HAP-1 (cell line): ENCODE measurements around the gene MRPS23.

ENCODE experiments used
- DNase-seq, 2 experiments: peaks; one replicate each; pipeline ENCODE4 v3.0.0-alpha.2; 2016 to 2020; ENCODE audit warnings: low spot score in 2 of 2
- H3K27me3 ChIP-seq: fragments of 250-450 bp; sonication (Bioruptor Pico); 2 replicates; pipeline ENCODE4 v1.5.1; 2020; ENCODE audit warnings: low read depth, mild to moderate bottlenecking, moderate library complexity
- H3K36me3 ChIP-seq: fragments of 250-450 bp; sonication (Bioruptor Pico); replicated peaks from 2 replicates; pipeline ENCODE4 v1.5.1; 2020; ENCODE audit warnings: mild to moderate bottlenecking
- H3K4me1 ChIP-seq: fragments of 250-450 bp; sonication (Bioruptor Pico); 2 replicates; pipeline ENCODE4 v1.5.1; 2020; ENCODE audit warnings: mild to moderate bottlenecking
- H3K4me3 ChIP-seq: fragments of 250-450 bp; sonication (Bioruptor Pico); 2 replicates; pipeline ENCODE4 v1.5.1; 2020; ENCODE audit warnings: mild to moderate bottlenecking, moderate library complexity
- H3K9me3 ChIP-seq: fragments of 250-450 bp; sonication (Bioruptor Pico); 2 replicates; pipeline ENCODE4 v1.5.1; 2020; ENCODE audit warnings: mild to moderate bottlenecking, moderate library complexity
- in situ Hi-C: fragments of 300-500 bp; cut with MboI; formaldehyde crosslinking; loops from 3 replicates; pipeline ENCODE4 v1.14.3; 2020; ENCODE audit warnings: low sequenced_read_pairs, inconsistent platforms, mixed read lengths

Gene MRPS23

GRCh38 chr17:57888311-57889216, 38.7 kb upstream of the MRPS23 start:
- no peaks in the 10 kb centered on the region for H3K27me3 ChIP-seq
- H3K4me3 ChIP-seq, result no peak overlapping the region
- no peak for DNase-seq
- H3K9me3 ChIP-seq, result no peaks in the 10 kb centered on the region
- in situ Hi-C loops, result no loop called here
- peaks cover 12% of the 10 kb centered on the region for H3K4me1 ChIP-seq
- H3K36me3 ChIP-seq, result peaks cover 3% of the 10 kb centered on the region; the same call in 1 of the 2 replicates

GRCh38 chr17:57887161-57887560, 37.3 kb upstream of the MRPS23 start:
- in situ Hi-C loops, result no loop called here
- Histone ChIP-seq H3K27me3 (no peaks in the 10 kb centered on the region), H3K4me1 (no peaks in the 10 kb centered on the region; the same call in 1 of the 2 replicates), H3K4me3 (no peak overlapping the region), H3K36me3 (peaks cover 3% of the 10 kb centered on the region; the same call in 1 of the 2 replicates), H3K9me3 (no peaks in the 10 kb centered on the region)
- DNase-seq, result no peak

DNA sequence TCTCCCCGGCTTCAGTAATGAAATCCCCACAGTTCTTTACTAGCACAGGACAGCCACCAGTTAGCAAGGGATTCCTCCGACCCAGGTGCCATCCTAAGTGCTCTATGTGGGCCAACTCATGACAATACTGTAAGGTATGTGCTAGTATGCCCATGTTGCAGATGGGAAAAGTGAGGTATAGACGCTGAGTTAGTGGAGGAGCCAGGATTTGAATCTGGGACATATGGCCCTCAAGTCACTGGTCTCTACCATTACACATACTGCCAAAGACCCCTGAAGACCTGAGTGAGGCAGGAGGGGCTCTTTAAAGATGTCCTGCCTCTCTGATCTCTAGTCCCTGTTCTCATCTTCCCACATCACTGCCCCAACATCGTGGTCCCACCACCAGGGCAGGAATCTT, 36.2 kb upstream of the MRPS23 start:
- in situ Hi-C loops, result no loop called here
- no peaks in the 10 kb centered on the region for H3K9me3 ChIP-seq

GRCh38 chr17:57885148-57885915, 35.5 kb upstream of the MRPS23 start:
- no peaks in the 10 kb centered on the region for H3K9me3 ChIP-seq
- no peak overlapping the region for H3K4me3 ChIP-seq
- no peaks in the 10 kb centered on the region; the same call in 1 of the 2 replicates for H3K4me1 ChIP-seq
- H3K36me3 ChIP-seq, result peaks cover 3% of the 10 kb centered on the region; the same call in 1 of the 2 replicates
- in situ Hi-C loops, result no loop called here
- no peaks in the 10 kb centered on the region for H3K27me3 ChIP-seq
- DNase-seq, result no peak

More for the DNA sequence above, 36.2 kb upstream of the MRPS23 start:
- Histone ChIP-seq H3K27me3 (no peaks in the 10 kb centered on the region), H3K36me3 (peaks cover 3% of the 10 kb centered on the region; the same call in 1 of the 2 replicates), H3K4me1 (no peaks in the 10 kb centered on the region; the same call in 1 of the 2 replicates), H3K4me3 (no peak overlapping the region)
- no peak for DNase-seq

DNA sequence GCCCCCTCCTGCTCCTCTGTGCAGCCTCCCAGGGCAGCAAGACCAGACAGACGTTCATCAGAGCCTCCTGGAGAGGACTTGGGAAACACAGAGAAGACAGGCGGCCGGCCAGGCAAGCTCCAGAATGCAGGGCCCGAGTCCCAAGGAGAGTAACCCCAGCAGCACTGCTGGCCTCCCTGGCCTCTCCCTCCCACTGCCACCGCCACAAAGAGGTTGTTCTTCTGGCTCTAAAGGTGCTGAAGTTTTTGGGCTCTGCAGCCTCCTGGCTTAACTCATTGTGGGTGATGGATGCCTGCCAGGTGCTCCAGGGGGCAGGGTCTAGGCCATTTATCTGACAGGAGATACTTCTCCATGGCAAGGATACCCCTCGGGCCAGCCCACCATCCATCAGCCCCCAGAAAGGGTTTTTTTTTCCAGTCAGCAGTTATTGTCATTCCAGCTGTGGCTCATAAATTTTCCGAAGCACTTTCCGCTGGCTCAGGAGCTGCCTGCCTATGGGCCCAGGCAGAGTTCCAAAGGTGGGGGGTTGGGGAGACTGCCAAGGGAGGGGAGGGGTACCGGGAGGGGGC, 32.0 kb upstream of the MRPS23 start:
- peaks cover 3% of the 10 kb centered on the region; the same call in 1 of the 2 replicates for H3K36me3 ChIP-seq
- no peaks in the 10 kb centered on the region for H3K4me1 ChIP-seq
- no peak overlapping the region for H3K4me3 ChIP-seq
- in situ Hi-C loops, result no loop called here
- no peaks in the 10 kb centered on the region for H3K27me3 ChIP-seq
- no peak for DNase-seq
- H3K9me3 ChIP-seq, result no peaks in the 10 kb centered on the region

- H3K27me3 ChIP-seq, result no peaks in the 10 kb centered on the region
- H3K4me3 ChIP-seq, result no peak overlapping the region
- peaks cover 3% of the 10 kb centered on the region; the same call in 1 of the 2 replicates for H3K36me3 ChIP-seq
- H3K4me1 ChIP-seq, result no peaks in the 10 kb centered on the region
- no peaks in the 10 kb centered on the region for H3K9me3 ChIP-seq
- no peak for DNase-seq
- in situ Hi-C loops, result no loop called here
Measured at GRCh38 chr17:57881143-57881542, 31.3 kb upstream of the MRPS23 start.

GRCh38 chr17:57880086-57880456, 30.2 kb upstream of the MRPS23 start:
- no peak overlapping the region for H3K4me3 ChIP-seq
- no peaks in the 10 kb centered on the region for H3K9me3 ChIP-seq
- H3K4me1 ChIP-seq, result peaks cover 9% of the 10 kb centered on the region
- H3K36me3 ChIP-seq, result peaks cover 3% of the 10 kb centered on the region
- no peak for DNase-seq
- in situ Hi-C loops, result no loop called here
- H3K27me3 ChIP-seq, result no peaks in the 10 kb centered on the region

DNA sequence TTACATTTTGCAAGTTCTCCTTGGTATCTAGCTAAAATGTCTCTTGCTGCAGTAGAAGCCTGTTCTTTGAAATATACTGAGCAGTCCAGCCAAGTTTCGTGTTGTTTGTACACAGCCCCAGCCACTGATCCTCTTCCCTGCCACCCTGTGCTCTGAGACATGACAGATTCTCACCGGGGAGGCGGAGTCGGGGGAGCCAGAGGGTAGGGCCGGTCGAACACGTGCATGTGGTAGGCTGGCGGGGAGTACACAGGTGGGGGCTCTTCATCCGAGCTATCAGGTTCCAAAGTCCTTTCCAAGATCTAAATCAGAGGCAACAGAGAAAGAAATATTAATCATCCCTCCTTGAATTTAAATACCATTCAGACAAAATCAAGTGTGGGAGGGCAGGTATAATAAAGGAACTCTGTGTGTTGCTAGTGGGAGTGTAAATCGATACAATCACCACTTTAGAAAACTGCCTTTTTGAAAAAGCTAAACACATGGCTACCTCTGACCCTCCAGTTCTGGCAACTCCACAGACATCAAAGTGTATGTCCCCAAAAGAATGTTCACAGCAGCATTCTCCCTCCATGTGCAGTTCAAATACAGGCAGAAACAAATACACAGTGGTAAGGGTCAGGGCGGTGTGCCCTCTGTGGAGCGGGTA, 29.7 kb upstream of the MRPS23 start:
- Histone ChIP-seq H3K9me3 (no peaks in the 10 kb centered on the region), H3K4me3 (no peak overlapping the region), H3K27me3 (no peaks in the 10 kb centered on the region), H3K4me1 (peaks cover 11% of the 10 kb centered on the region), H3K36me3 (peaks cover under 1% of the 10 kb centered on the region)
- in situ Hi-C loops, result no loop called here
- DNase-seq, result no peak

DNA sequence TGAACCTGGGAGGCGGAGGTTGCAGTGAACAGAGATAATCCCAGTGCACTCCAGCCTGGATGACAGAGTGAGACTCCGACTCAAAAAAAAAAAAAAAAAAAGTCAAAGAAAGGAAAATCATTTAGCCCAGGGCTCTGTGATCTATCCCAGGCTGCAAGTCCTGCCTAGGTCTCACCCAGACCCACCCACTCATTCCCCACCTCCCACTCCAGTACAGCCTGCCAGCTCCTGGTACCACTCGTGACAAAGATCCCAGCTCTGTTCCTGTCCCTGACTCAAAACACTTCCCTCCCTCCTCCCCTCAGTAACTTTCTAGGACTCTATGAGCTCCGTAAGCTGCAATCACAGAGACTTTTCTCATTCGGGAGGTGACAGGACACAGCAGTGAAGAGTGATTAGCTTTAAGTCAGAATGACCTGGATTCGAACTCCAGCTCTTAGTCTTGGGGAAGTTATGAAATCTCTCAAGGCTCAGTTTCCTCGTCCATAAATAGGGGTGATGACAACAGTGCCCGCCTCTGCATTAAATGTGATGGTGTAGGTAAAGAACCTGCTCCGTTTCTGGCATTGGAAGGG, 28.0 kb upstream of the MRPS23 start:
- no peak for DNase-seq
- H3K9me3 ChIP-seq, result no peaks in the 10 kb centered on the region
- peaks cover 11% of the 10 kb centered on the region for H3K4me1 ChIP-seq
- no peak overlapping the region for H3K4me3 ChIP-seq
- H3K36me3 ChIP-seq, result no peaks in the 10 kb centered on the region; the same call in none of the 2 replicates
- in situ Hi-C loops, result no loop called here
- no peaks in the 10 kb centered on the region for H3K27me3 ChIP-seq

GRCh38 chr17:57876866-57877237, 27.0 kb upstream of the MRPS23 start:
- H3K4me3 ChIP-seq, result no peak overlapping the region
- H3K9me3 ChIP-seq, result no peaks in the 10 kb centered on the region
- in situ Hi-C loops, result no loop called here
- H3K4me1 ChIP-seq, result peaks cover 11% of the 10 kb centered on the region
- H3K27me3 ChIP-seq, result no peaks in the 10 kb centered on the region
- no peak for DNase-seq
- H3K36me3 ChIP-seq, result no peaks in the 10 kb centered on the region; the same call in none of the 2 replicates

DNA sequence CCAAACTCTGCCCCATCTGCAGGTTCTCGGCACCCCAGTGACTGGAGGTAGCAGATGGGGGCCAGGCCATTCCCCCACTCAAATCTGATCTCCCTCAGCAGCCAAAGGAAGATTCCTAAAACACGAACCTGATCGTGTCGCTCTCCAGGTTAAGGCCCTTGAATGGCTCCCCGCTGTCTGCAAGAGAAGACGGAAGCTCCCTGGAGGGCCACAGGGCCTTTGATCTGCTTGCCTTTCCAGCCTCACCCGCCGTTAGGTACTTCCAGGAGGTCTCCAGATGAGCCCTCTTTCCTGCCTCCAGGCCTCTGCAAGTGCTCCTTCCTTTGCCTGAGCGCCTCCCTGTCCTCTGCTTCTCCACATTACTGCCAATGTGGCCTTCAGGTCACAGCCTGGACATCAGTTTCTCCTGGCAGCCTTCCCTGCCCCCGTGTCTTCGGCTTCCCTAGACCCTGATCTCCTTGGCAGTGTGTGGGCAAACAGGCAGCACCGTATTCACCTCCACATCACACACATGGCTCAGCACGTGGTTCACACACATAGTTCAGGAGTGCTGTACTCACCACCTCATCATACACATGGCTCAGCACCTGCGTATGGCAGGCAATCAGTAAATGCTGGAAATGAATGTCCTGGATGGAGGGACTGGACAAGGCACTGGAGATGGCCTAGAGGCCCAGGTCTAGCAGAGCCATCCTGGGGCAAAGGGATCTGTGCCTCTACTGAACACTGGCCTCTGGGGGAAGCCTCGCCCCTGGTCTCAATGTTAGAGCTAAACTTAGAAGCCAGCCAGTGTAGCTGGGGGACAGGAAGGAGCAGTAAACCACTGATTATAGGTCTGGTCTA, 26.4 kb upstream of the MRPS23 start:
- no peak for DNase-seq
- no peaks in the 10 kb centered on the region for H3K27me3 ChIP-seq
- H3K4me3 ChIP-seq, result no peak overlapping the region
- no peaks in the 10 kb centered on the region for H3K9me3 ChIP-seq
- H3K4me1 ChIP-seq, result peaks cover 11% of the 10 kb centered on the region
- in situ Hi-C loops, result no loop called here
- H3K36me3 ChIP-seq, result no peaks in the 10 kb centered on the region; the same call in none of the 2 replicates

- H3K27me3 ChIP-seq, result no peaks in the 10 kb centered on the region
- H3K4me1 ChIP-seq, result peaks cover 11% of the 10 kb centered on the region
- H3K9me3 ChIP-seq, result no peaks in the 10 kb centered on the region
- H3K4me3 ChIP-seq, result no peak overlapping the region
- H3K36me3 ChIP-seq, result no peaks in the 10 kb centered on the region; the same call in none of the 2 replicates
- DNase-seq, result peak; percentile 74 to 78
- in situ Hi-C loops, result no loop called here
Measured at GRCh38 chr17:57875290-57876022, 25.6 kb upstream of the MRPS23 start.
